Stomach (tissue), 9 donors: ENCODE measurements around the gene HAND1. TPM values are rescaled to one million over a fixed set of nuclear protein-coding genes. Genes with fewer than 3 reads are reported as not detected.

Experiments
- DNase-seq, 2 donors: peaks; one replicate each; pipeline versions ENCODE4 v3.0.0 to v3.0.0-alpha.2; 2013 to 2019
- H3K27ac ChIP-seq, 5 donors: fragments of 200-600 bp in 4 of 5; sonication (generic) in 4 of 5; one replicate each; pipeline ENCODE4 v1.5.1; 2013 to 2019; ENCODE audit warnings: mild to moderate bottlenecking in 1 of 5, moderate library complexity in 1 of 5
- H3K27me3 ChIP-seq, 3 donors: fragments of 200-600 bp; sonication (generic); one replicate each; pipeline ENCODE4 v1.5.1; 2017 to 2019; ENCODE audit warnings: mixed run types in 1 of 3
- H3K36me3 ChIP-seq, 4 donors: fragments of 200-600 bp; sonication (generic); 1 replicate in 3 of 4; 2 replicates in 1 of 4; pipeline ENCODE4 v1.5.1; 2016 to 2019
- H3K4me1 ChIP-seq, 4 donors: fragments of 200-600 bp; sonication (generic); one replicate each; pipeline ENCODE4 v1.5.1; 2016 to 2019
- H3K4me3 ChIP-seq, 4 donors: fragments of 200-600 bp; sonication (generic) in 3 of 4; one replicate each; pipeline ENCODE4 v1.5.1; 2016 to 2019; ENCODE audit warnings: mild to moderate bottlenecking in 1 of 4
- H3K9me3 ChIP-seq, 4 donors: fragments of 200-600 bp; sonication (generic); one replicate each; pipeline ENCODE4 v1.5.1; 2016 to 2019
- EP300 ChIP-seq: sonication (generic); formaldehyde crosslinking; IDR thresholded peaks from one replicate; pipeline ENCODE4 v1.6.1; 2017; ENCODE audit warnings: antibody characterized with exemption
- POLR2A ChIP-seq, 4 donors: fragments of 450-650 bp; IDR thresholded peaks; one replicate each; pipeline ENCODE4 v1.6.1; 2016; ENCODE audit warnings: antibody characterized with exemption in 4 of 4, control low read depth in 2 of 4, mild to moderate bottlenecking in 1 of 4, moderate library complexity in 1 of 4
- POLR2AphosphoS5 ChIP-seq, 3 donors: sonication (generic); formaldehyde crosslinking; IDR thresholded peaks; one replicate each; pipeline ENCODE4 v1.6.1; 2016; ENCODE audit warnings: antibody characterized with exemption in 3 of 3
- WGBS, 5 donors: extraction: QIAGEN DNeasy Blood & Tissue Kit in 3 of 5; methylation state at CpG; one replicate each; pipeline versions ENCODE4 v1.1.5 to v1.1.7; 2013 to 2018; 5-methylcytosine and 5-hydroxymethylcytosine counted together
- intact Hi-C: fragments of 100-400 bp; cut with DNase I; formaldehyde crosslinking; loops from one replicate; pipeline ENCODE4 v1.15.1; 2023; ENCODE audit warnings: low total_unique reads
- polyA plus RNA-seq, 3 donors: library from polyadenylated mRNA; stranded (reverse); fragments of 200-250 nt; gene quantifications; one replicate each; pipeline ENCODE4 v1.2.3, GENCODE V29; 2013
- total RNA-seq, 5 donors: library from RNA; depleted of rRNA; stranded (reverse); fragments of >200 nt; gene quantifications; one replicate each; pipeline versions ENCODE4 v1.1.0 to v1.2.3, GENCODE V29; 2014 to 2016
- TF ChIP-seq, protein P1 (sequence below), 7 experiments: fragments of 450-650 bp in 4 of 7; fragments of 200-600 bp in 3 of 7; sonication (generic) in 3 of 7; IDR thresholded peaks; one replicate each; pipeline ENCODE4 v1.5.1; 2016 to 2019; ENCODE audit warnings: antibody characterized with exemption in 7 of 7, control low read depth in 2 of 7, mild to moderate bottlenecking in 1 of 7
- donor health status: healthy with polysubstance abuse.
- donor health status: Bipolar disorder and iron deficiency.
- donor health status: healthy.

HAND1 gene
- total and polyA plus RNA-seq, 8 donors = 32.2 TPM; not detected in 7

DNA sequence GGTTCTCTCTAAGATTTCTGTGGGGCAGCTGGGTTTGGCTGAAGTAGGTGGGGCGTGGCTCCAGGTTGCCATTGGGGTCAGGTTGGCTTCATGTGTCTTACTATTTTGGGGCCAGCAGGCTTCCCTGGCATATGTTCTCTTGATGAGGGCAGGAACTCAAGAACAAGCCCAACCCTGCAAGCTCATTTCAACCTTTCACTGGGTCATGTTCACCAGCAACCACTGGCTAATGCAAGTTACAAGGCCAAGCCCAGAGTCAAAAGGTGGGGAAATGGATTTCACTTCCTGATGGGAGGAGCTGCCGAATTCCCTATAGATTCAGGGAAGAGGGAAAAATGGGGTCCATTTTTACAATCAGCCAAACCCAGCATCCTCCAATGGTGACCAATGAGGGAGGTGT is 34.0 kb upstream of the HAND1 start:
- Histone ChIP-seq H3K4me3 (no peak overlapping the region), H3K9me3 (no peaks in the 10 kb centered on the region), H3K4me1 (no peaks in the 10 kb centered on the region), H3K36me3 (no peaks in the 10 kb centered on the region), H3K27me3 (peaks cover 0 to 62% (median 16%) of the 10 kb centered on the region in 3 donors), H3K27ac (no peak overlapping the region)
- 63 to 86% (median 78%) methylated on average over 2 of the region's 2 CpGs for WGBS, 5 donors
- TF ChIP-seq, protein P1, sequence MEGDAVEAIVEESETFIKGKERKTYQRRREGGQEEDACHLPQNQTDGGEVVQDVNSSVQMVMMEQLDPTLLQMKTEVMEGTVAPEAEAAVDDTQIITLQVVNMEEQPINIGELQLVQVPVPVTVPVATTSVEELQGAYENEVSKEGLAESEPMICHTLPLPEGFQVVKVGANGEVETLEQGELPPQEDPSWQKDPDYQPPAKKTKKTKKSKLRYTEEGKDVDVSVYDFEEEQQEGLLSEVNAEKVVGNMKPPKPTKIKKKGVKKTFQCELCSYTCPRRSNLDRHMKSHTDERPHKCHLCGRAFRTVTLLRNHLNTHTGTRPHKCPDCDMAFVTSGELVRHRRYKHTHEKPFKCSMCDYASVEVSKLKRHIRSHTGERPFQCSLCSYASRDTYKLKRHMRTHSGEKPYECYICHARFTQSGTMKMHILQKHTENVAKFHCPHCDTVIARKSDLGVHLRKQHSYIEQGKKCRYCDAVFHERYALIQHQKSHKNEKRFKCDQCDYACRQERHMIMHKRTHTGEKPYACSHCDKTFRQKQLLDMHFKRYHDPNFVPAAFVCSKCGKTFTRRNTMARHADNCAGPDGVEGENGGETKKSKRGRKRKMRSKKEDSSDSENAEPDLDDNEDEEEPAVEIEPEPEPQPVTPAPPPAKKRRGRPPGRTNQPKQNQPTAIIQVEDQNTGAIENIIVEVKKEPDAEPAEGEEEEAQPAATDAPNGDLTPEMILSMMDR (IDR thresholded peaks at IDR 0.05) = no peak
- TF ChIP-seq POLR2AphosphoS5 (IDR thresholded peaks at IDR 0.05) (no peak), POLR2A (IDR thresholded peaks at IDR 0.05) (no peak), EP300 (no peak)
- intact Hi-C loops = no loop called here
- no peak for DNase-seq

GRCh38 chr5:154509784-154510555 is 31.9 kb upstream of the HAND1 start:
- intact Hi-C loops = no loop called here
- H3K4me3 ChIP-seq = no peak overlapping the region
- 45 to 54% (median 49%) methylated on average over 5 of the region's 5 CpGs for WGBS, 5 donors
- no peaks in the 10 kb centered on the region for H3K4me1 ChIP-seq
- H3K27me3 ChIP-seq = peaks cover 0 to 52% (median 20%) of the 10 kb centered on the region in 3 donors
- no peak for TF ChIP-seq EP300
- TF ChIP-seq POLR2AphosphoS5 (IDR thresholded peaks at IDR 0.05) = no peak
- TF ChIP-seq POLR2A (IDR thresholded peaks at IDR 0.05) = no peak
- TF ChIP-seq, protein P1 (IDR thresholded peaks at IDR 0.05) = no peak
- H3K27ac ChIP-seq = no peak overlapping the region
- DNase-seq = no peak
- H3K36me3 ChIP-seq = no peaks in the 10 kb centered on the region
- no peaks in the 10 kb centered on the region for H3K9me3 ChIP-seq

- TF ChIP-seq, protein P1 (IDR thresholded peaks at IDR 0.05) = no peak
- no peak for TF ChIP-seq POLR2A (IDR thresholded peaks at IDR 0.05)
- TF ChIP-seq EP300 = no peak
- TF ChIP-seq POLR2AphosphoS5 (IDR thresholded peaks at IDR 0.05) = no peak
- DNase-seq = no peak
- H3K4me3 ChIP-seq = no peak overlapping the region
- intact Hi-C loops = no loop called here
- no peaks in the 10 kb centered on the region for H3K9me3 ChIP-seq
- peaks cover 0 to 43% (median 8%) of the 10 kb centered on the region in 3 donors for H3K27me3 ChIP-seq
- H3K27ac ChIP-seq = no peak overlapping the region
- 84 to 96% (median 86%) methylated on average over 2 of the region's 2 CpGs for WGBS, 5 donors
- H3K4me1 ChIP-seq = no peaks in the 10 kb centered on the region
- no peaks in the 10 kb centered on the region for H3K36me3 ChIP-seq
Measured at GRCh38 chr5:154508114-154508513, 30.1 kb upstream of the HAND1 start.

DNA sequence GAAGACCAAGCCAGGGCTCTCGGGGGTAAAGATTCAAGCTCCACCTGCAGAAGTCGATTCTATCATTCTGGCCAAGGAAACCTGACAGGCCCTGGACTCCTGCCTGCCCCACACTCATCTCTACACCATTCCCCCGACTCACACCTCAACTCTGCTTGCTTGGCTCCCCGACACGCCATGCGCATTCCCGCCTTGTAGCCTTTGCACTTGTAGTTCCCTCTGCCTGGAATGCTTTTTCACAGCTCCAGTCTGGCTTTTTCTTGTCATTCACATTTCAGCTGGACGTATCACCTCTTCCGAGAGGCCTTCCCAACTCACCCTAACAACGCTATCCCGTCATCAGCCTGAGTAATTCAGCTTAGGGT is 28.7 kb upstream of the HAND1 start:
- Histone ChIP-seq H3K27ac (no peak overlapping the region), H3K27me3 (peaks cover 0 to 52% (median 8%) of the 10 kb centered on the region in 3 donors), H3K4me1 (no peaks in the 10 kb centered on the region), H3K36me3 (no peaks in the 10 kb centered on the region), H3K4me3 (no peak overlapping the region), H3K9me3 (no peaks in the 10 kb centered on the region)
- TF ChIP-seq POLR2AphosphoS5 (IDR thresholded peaks at IDR 0.05) (no peak), EP300 (no peak), POLR2A (IDR thresholded peaks at IDR 0.05) (no peak)
- TF ChIP-seq, protein P1 (IDR thresholded peaks at IDR 0.05) = no peak
- intact Hi-C loops = no loop called here
- DNase-seq = no peak
- WGBS, 5 donors = 75 to 84% (median 78%) methylated on average over 11 of the region's 11 CpGs
